ENCODE measurements around the gene LRP5.
"Not testable (repeated sequence)": the region's sequence is repeated elsewhere in the genome, so short reads cannot be mapped to it uniquely, and the experiment has no call there.

The LRP5 gene

GRCh38 chr11:68329978-68330699 is 17.7 kb downstream of the LRP5 start:
- no peak for FAIRE-seq

- no peak for FAIRE-seq
These were observed 18.4 kb downstream of the LRP5 start for GRCh38 chr11:68330700-68331337.

GRCh38 chr11:68331338-68331947 is 19.1 kb downstream of the LRP5 start:
- FAIRE-seq: no peak

GRCh38 chr11:68332186-68332585 is 19.8 kb downstream of the LRP5 start:
- no peak for FAIRE-seq

GRCh38 chr11:68333173-68333572 is 20.8 kb downstream of the LRP5 start:
- FAIRE-seq: no peak

- FAIRE-seq: no peak
These were observed 22.5 kb downstream of the LRP5 start for GRCh38 chr11:68334923-68335322.

- FAIRE-seq: no peak
These were observed 23.3 kb downstream of the LRP5 start for GRCh38 chr11:68335683-68336082.

- no peak for FAIRE-seq
These were observed 24.3 kb downstream of the LRP5 start for GRCh38 chr11:68336716-68337115.

- FAIRE-seq: no peak
These were observed 25.0 kb downstream of the LRP5 start for GRCh38 chr11:68337399-68337835.

GRCh38 chr11:68338051-68338780 is 25.8 kb downstream of the LRP5 start:
- no peak for FAIRE-seq

GRCh38 chr11:68340003-68340767 is 27.8 kb downstream of the LRP5 start:
- no peak for FAIRE-seq

- no peak for FAIRE-seq
These were observed 28.6 kb downstream of the LRP5 start for GRCh38 chr11:68340784-68341556.

GRCh38 chr11:68341557-68342458 is 29.4 kb downstream of the LRP5 start:
- FAIRE-seq: no peak

GRCh38 chr11:68342459-68343158 is 30.2 kb downstream of the LRP5 start:
- no peak for FAIRE-seq

- FAIRE-seq: no peak
These were observed 31.4 kb downstream of the LRP5 start for GRCh38 chr11:68343761-68344256.

GRCh38 chr11:68344821-68345220 is 32.4 kb downstream of the LRP5 start:
- not testable (repeated sequence) for FAIRE-seq

- no peak for FAIRE-seq
These were observed 33.5 kb downstream of the LRP5 start for GRCh38 chr11:68345776-68346461.

GRCh38 chr11:68346462-68346790 is 34.0 kb downstream of the LRP5 start:
- FAIRE-seq: no peak

GRCh38 chr11:68347345-68347744 is 35.0 kb downstream of the LRP5 start:
- no peak for FAIRE-seq

Data from islet of Langerhans (tissue), 1 donor.